GM12878 (cell line): ENCODE data around the gene TTLL11.

Source experiments
- CTCF ChIP-seq, 3 experiments: IDR thresholded peaks in 2 of 3; conservative IDR thresholded peaks in 1 of 3; 2 replicates each; pipeline ENCODE4 v1.5.1; 2011; ENCODE audit warnings: low read depth in 3 of 3, low read length in 3 of 3, mild to moderate bottlenecking in 3 of 3, control low read depth in 2 of 3, moderate library complexity in 2 of 3, inconsistent platforms in 1 of 3, mixed read lengths in 1 of 3; ENCODE audit not compliant: control insufficient read depth in 2 of 3, insufficient read depth in 1 of 3; ENCODE audit errors: extremely low read depth in 1 of 3
- E2F8 ChIP-seq: fragments of 450-650 bp; IDR thresholded peaks from 2 replicates; pipeline ENCODE4 v1.6.1; 2018; ENCODE audit warnings: mild to moderate bottlenecking, low read depth, moderate library complexity; ENCODE audit not compliant: partially characterized antibody
- NFIC ChIP-seq: IDR thresholded peaks from 2 replicates; pipeline ENCODE4 v1.6.1; 2012; ENCODE audit warnings: low read depth, mild to moderate bottlenecking, inconsistent platforms, low read length, moderate library complexity
- NR2C1 ChIP-seq: fragments of 450-650 bp; IDR thresholded peaks from 2 replicates; pipeline ENCODE4 v1.6.1; 2017; ENCODE audit warnings: antibody characterized with exemption, mild to moderate bottlenecking, moderate library complexity
- PAX8 ChIP-seq: fragments of 450-650 bp; IDR thresholded peaks from 2 replicates; pipeline ENCODE4 v1.6.1; 2017; ENCODE audit warnings: mild to moderate bottlenecking, moderate library complexity
- SMC3 ChIP-seq: IDR thresholded peaks from 2 replicates; pipeline ENCODE4 v1.6.1; 2011; ENCODE audit warnings: low read length, improper control_type of control experiment, borderline replicate concordance

- TF ChIP-seq PAX8 (no peak), SMC3 (no peak), CTCF (IDR thresholded peaks at IDR 0.05 in 2 of 3, conservative IDR thresholded peaks at IDR 0.05 in 1 of 3; ENCODE audit: control insufficient read depth in 2 of 3, extremely low read depth in 1 of 3, insufficient read depth in 1 of 3, low read depth in 3 of 3, low read length in 3 of 3) (no peak), NR2C1 (no peak), E2F8 (no peak), NFIC (no peak)
Observed at GRCh38 chr9:122032346-122032745, 60.8 kb downstream of the TTLL11 start.
